ENCODE measurements around the gene ZNF668.

- no peak for TF ChIP-seq CTCF (IDR thresholded peaks at IDR 0.05)
- no peak for TF ChIP-seq POLR2A (IDR thresholded peaks at IDR 0.05)
Observed at GRCh38 chr16:31085411-31085810, 11.4 kb upstream of the ZNF668 start.

Data from testis (tissue), 2 donors.